ENCODE results near the gene ENHO.

- TF ChIP-seq, protein P1, sequence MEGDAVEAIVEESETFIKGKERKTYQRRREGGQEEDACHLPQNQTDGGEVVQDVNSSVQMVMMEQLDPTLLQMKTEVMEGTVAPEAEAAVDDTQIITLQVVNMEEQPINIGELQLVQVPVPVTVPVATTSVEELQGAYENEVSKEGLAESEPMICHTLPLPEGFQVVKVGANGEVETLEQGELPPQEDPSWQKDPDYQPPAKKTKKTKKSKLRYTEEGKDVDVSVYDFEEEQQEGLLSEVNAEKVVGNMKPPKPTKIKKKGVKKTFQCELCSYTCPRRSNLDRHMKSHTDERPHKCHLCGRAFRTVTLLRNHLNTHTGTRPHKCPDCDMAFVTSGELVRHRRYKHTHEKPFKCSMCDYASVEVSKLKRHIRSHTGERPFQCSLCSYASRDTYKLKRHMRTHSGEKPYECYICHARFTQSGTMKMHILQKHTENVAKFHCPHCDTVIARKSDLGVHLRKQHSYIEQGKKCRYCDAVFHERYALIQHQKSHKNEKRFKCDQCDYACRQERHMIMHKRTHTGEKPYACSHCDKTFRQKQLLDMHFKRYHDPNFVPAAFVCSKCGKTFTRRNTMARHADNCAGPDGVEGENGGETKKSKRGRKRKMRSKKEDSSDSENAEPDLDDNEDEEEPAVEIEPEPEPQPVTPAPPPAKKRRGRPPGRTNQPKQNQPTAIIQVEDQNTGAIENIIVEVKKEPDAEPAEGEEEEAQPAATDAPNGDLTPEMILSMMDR (IDR thresholded peaks at IDR 0.05; ENCODE audit: poor library complexity): no peak
- TF ChIP-seq EZH2 (IDR thresholded peaks at IDR 0.05; ENCODE audit: borderline replicate concordance) (no peak), EZH2phosphoT487 (IDR thresholded peaks at IDR 0.05; ENCODE audit: low read depth, severe bottlenecking, unreplicated experiment) (no peak)
These were observed 34.2 kb upstream of the ENHO start for GRCh38 chr9:34556949-34557348.
